ENCODE results near the gene SHF. TPM values are rescaled to one million over a fixed set of nuclear protein-coding genes. Genes with fewer than 3 reads are reported as not detected.

The SHF gene
- total RNA-seq, 1 donor from 2014 or later, result 6.4 TPM

DNA sequence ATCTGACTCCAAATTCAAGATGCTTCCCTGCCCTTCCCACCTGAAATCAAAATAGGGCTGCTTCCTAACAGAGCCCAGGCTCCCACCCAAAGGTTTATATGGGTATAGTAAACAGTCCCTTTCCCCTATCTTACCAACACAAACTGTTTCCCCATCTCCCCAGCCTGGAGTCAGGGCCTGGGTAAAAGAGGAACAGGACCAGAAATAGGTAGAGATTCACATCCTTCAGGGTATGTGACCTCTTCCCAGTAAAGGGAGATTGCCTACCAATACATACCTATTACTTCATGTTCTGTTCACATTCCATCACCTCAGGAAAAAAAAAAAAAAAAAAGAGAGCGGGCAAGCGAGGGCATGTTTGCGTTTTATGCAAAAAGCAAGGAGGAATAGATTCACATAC is 9.7 kb upstream of the SHF start:
- peak overlapping the region; percentile 75 for H3K4me3 ChIP-seq
- DNase-seq (no peak), ATAC-seq (no peak)
- no peaks in the 10 kb centered on the region for H3K27me3 ChIP-seq (ENCODE audit: low read depth)
- H3K27ac ChIP-seq, result no peak overlapping the region
- no peaks in the 10 kb centered on the region for H3K36me3 ChIP-seq
- TF ChIP-seq, protein P1, sequence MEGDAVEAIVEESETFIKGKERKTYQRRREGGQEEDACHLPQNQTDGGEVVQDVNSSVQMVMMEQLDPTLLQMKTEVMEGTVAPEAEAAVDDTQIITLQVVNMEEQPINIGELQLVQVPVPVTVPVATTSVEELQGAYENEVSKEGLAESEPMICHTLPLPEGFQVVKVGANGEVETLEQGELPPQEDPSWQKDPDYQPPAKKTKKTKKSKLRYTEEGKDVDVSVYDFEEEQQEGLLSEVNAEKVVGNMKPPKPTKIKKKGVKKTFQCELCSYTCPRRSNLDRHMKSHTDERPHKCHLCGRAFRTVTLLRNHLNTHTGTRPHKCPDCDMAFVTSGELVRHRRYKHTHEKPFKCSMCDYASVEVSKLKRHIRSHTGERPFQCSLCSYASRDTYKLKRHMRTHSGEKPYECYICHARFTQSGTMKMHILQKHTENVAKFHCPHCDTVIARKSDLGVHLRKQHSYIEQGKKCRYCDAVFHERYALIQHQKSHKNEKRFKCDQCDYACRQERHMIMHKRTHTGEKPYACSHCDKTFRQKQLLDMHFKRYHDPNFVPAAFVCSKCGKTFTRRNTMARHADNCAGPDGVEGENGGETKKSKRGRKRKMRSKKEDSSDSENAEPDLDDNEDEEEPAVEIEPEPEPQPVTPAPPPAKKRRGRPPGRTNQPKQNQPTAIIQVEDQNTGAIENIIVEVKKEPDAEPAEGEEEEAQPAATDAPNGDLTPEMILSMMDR (IDR thresholded peaks at IDR 0.05), result no peak
- no peaks in the 10 kb centered on the region for H3K9me3 ChIP-seq
- intact Hi-C loops (cut with DNase I), result no loop called here
- peaks cover 7% of the 10 kb centered on the region for H3K4me1 ChIP-seq

DNA sequence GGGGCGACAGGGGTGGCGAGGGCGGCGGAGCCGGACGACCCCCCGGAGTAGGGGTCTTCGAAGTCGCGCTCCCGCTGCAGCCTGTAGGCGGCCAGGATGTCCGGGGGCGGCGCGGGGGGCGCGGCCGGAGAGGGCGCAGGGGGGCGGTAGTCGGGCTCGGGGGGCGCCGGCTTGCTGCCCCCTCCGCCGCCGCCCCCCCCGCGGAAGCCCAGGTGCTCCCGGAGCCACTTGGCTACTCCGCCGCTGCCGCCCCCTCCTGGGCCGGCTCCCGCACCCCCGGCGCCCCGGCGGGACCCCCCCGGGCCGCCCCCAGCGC is 230 bp downstream of the SHF start:
- intact Hi-C loops (cut with DNase I), result no loop called here
- H3K4me1 ChIP-seq, result peaks cover 19% of the 10 kb centered on the region
- DNase-seq (no peak), ATAC-seq (peak in 1 of 2 donors; percentile 2)
- H3K36me3 ChIP-seq, result no peaks in the 10 kb centered on the region
- peak overlapping the region; percentile 73 for H3K27ac ChIP-seq
- peak overlapping the region; percentile 70 for H3K4me3 ChIP-seq
- no peaks in the 10 kb centered on the region for H3K9me3 ChIP-seq
- TF ChIP-seq, protein P1 (IDR thresholded peaks at IDR 0.05), result no peak
- no peaks in the 10 kb centered on the region for H3K27me3 ChIP-seq (ENCODE audit: low read depth)

DNA sequence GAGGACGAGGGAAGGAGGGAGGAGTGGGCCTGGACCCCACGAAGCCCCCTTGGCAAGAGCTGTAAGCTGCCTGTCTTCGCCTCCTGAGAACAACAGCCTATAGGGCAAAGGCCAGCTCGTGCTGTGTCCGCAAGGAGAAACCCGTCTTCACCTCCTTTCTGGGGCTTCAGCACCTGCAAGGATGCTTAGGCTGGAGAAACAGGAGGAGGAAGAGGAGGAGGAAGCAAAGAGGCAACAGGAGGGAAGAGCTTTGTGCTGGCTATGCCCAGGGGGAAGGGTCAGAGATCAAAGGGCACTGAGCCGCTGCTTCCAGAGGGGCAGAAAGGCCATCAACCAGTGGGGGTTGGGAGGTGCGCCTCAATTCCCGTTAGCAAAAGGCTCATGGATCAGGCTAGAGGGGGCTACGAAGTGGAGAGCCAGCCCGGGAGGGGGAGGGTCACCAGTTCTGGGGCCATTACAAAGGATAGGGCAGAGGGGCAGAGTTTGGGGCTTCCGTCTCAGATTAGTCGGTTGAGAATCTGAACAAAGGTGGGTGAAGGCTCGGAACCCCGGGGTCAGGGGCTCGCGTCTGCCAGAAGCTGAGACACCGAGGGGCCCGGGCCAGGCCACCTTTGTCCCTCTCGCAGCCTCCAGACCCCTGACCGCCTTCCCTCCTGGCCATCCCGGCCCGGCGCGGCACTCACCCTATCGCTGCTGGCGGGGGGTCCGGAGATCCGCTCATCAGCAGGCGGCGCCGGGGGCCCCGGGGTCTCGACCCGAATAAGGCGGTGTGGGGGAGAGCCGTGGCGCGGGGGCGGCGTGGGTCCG is 792 bp downstream of the SHF start:
- H3K9me3 ChIP-seq, result no peaks in the 10 kb centered on the region
- TF ChIP-seq, protein P1 (IDR thresholded peaks at IDR 0.05), result no peak
- peak overlapping the region; percentile 73 for H3K27ac ChIP-seq
- H3K4me3 ChIP-seq, result peak overlapping the region; percentile 70
- peaks cover 19% of the 10 kb centered on the region for H3K4me1 ChIP-seq
- no peaks in the 10 kb centered on the region for H3K36me3 ChIP-seq
- intact Hi-C loops (cut with DNase I), result no loop called here
- no peak for DNase-seq
- H3K27me3 ChIP-seq (ENCODE audit: low read depth), result no peaks in the 10 kb centered on the region
- ATAC-seq, result peak; percentile 7 to 27

DNA sequence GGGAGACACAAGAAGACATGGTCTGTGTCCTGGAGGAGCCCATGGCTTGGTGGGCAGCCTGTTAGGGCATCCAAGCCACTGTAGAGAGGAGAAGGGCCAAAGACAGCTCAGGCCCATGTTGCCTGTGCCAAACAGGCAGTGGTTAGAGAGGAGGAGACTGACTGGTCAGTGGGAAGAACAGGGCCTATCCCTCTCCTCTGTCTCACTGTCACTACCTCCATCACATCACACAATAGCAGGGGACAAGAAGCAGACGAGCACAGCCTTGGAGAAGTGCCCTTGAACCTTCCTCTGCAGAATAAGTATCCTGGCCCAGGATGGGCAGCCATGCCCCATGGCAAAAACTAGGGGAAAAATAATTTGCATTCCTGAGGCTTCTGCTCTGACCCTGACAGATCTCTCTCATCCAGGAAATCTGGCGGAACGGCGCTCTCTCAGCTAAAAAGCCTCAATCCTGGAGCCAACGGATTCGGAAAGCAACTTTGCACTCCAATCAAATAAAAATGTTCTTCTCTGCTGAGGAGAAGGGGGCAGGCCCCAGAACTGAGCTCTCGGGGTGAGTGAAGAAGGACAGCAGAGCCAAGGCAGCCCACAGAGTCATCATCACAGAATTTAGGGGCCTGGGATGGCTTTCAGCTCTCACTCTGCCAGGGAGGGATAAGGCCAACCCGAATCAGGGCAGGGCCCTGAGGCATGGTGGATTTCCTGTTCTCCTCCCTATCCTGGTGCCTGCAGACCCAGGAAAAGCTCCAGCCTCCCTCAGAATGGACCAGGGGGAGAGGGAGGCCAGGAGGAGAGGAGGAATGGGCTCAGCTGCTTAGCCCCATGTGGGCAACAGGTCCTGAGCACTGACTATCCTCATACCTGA is 1.6 kb downstream of the SHF start:
- TF ChIP-seq, protein P1 (IDR thresholded peaks at IDR 0.05), result no peak
- peak overlapping the region; percentile 73 for H3K27ac ChIP-seq
- H3K4me3 ChIP-seq, result peak overlapping the region; percentile 70
- peaks cover 19% of the 10 kb centered on the region for H3K4me1 ChIP-seq
- DNase-seq, result no peak
- no peaks in the 10 kb centered on the region for H3K27me3 ChIP-seq (ENCODE audit: low read depth)
- no peaks in the 10 kb centered on the region for H3K36me3 ChIP-seq
- intact Hi-C loops (cut with DNase I), result no loop called here
- ATAC-seq, result peak; percentile 2
- H3K9me3 ChIP-seq, result no peaks in the 10 kb centered on the region

DNA sequence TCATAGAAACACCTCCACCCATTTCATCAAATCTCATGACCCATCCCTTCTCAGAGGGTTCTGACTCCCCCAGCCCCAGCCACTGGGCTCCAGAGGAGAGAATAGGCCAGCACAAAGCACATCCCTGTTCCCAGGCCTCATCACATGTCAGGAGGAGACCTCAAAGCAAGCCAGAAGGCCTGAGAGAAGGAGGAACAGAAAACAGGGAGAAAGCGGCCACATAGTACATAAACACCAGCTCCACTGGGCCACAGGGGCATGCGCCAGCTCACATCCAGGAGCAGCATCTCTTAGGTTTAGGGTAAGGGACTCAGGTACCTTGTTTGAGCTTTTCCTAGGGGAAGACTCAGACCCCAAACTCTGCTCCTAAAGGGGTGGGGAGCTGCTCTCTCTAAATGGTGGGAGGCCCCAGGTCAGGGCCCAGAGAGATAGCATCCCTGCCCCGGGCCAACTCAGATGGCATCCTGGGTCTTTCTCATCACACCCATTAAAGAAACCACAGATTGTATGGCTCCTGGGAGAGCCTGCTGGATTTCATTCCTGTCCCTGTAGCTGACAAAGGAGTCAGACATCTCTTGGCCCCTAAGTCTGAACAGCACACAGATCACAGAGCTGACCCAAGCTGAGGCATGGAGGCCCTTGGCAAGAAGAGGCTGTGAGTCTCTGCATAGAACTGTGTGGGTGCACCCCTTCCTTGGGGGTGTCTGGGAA is 2.5 kb downstream of the SHF start:
- Histone ChIP-seq H3K9me3 (no peaks in the 10 kb centered on the region), H3K4me1 (peaks cover 24% of the 10 kb centered on the region), H3K4me3 (no peak overlapping the region), H3K27me3 (ENCODE audit: low read depth) (no peaks in the 10 kb centered on the region), H3K27ac (no peak overlapping the region), H3K36me3 (no peaks in the 10 kb centered on the region)
- DNase-seq, result no peak
- intact Hi-C loops (cut with DNase I), result no loop called here
- TF ChIP-seq, protein P1 (IDR thresholded peaks at IDR 0.05), result no peak
- no peak for ATAC-seq
